GM12892 (cell line): ENCODE measurements around the gene SOHLH1.

ENCODE experiments used
- POLR2A ChIP-seq: IDR thresholded peaks from 2 replicates; pipeline ENCODE4 v1.6.1; 2011; ENCODE audit warnings: low read depth, low read length, control low read depth
- POLR2AphosphoS5 ChIP-seq: IDR thresholded peaks from 2 replicates; pipeline ENCODE4 v1.6.1; 2011; ENCODE audit warnings: low read depth, low read length, control low read depth

DNA sequence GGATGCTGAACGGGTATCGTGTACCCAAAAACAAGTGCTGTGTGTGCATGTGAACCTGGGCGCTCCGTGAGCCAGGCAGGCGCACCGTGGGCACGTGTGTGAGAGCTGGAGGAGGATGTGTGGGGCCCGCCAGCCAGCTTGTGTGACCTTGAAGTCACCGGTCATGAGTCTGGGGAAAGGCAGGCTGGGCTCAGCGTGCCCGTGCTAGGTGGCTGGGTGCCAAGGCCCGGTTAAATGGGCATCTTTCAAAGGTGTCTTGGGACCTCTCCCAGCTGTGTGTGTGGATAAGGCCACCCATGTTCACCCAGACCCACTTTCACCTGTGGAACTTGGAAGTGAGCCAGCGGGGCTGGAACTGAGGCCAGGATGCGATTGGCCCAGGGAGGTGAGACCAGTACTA, 6.1 kb upstream of the SOHLH1 start:
- TF ChIP-seq POLR2A = no peak
- TF ChIP-seq POLR2AphosphoS5 = no peak
